GM20000 (cell line): ENCODE measurements around the gene SUB1.
"Not testable (repeated sequence)": the region's sequence is repeated elsewhere in the genome, so short reads cannot be mapped to it uniquely, and the experiment has no call there.

Source experiments
- DNase-seq: peaks from one replicate; pipeline ENCODE4 v3.0.0; 2012; ENCODE audit warnings: low spot score
- TF ChIP-seq, protein P1 (sequence below): IDR thresholded peaks from 2 replicates; pipeline ENCODE4 v1.5.1; 2012; ENCODE audit warnings: mild to moderate bottlenecking, control low read depth; ENCODE audit errors: extremely low read depth, missing control alignments

SUB1 gene

DNA sequence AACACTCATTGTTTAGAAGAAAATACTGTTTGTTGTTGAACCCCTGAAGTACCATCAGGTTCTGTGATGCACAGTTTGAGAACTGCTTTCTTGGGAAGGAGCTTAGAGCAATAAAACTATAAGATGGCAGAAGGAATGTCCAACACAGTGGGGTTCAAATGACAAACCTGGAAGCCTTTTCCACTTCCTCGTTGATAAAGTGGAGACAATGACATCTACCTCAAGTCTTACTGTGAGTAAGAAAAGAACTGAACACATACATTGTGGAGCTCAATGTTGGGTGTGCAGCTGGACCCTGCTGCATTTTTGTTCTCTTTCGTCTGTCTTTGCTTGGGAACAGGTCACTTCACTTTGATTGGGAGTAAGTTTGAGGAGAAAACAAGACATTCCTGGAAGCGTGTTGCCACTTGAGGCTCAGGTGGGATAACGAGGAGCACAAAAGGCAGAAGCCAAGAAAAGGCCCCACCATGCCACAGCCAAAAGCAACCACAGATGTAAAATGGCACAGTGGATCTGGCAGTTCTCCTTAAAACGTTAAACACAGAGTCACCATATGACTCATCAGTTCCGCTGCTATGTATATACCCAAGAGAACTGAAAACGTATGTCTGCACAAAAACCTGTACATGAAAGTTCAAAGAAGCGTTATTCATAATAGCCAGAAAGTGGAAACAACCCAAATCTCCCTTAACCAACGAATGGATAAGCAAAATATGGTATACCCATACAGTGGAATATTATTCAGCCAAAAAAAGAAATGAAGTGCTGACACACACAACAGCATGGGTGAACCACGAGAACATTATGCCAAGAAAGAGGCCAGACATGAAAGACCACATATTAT lies 42.9 kb upstream of the SUB1 start:
- TF ChIP-seq, protein P1, sequence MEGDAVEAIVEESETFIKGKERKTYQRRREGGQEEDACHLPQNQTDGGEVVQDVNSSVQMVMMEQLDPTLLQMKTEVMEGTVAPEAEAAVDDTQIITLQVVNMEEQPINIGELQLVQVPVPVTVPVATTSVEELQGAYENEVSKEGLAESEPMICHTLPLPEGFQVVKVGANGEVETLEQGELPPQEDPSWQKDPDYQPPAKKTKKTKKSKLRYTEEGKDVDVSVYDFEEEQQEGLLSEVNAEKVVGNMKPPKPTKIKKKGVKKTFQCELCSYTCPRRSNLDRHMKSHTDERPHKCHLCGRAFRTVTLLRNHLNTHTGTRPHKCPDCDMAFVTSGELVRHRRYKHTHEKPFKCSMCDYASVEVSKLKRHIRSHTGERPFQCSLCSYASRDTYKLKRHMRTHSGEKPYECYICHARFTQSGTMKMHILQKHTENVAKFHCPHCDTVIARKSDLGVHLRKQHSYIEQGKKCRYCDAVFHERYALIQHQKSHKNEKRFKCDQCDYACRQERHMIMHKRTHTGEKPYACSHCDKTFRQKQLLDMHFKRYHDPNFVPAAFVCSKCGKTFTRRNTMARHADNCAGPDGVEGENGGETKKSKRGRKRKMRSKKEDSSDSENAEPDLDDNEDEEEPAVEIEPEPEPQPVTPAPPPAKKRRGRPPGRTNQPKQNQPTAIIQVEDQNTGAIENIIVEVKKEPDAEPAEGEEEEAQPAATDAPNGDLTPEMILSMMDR: no peak
- DNase-seq: peak; percentile 48

DNA sequence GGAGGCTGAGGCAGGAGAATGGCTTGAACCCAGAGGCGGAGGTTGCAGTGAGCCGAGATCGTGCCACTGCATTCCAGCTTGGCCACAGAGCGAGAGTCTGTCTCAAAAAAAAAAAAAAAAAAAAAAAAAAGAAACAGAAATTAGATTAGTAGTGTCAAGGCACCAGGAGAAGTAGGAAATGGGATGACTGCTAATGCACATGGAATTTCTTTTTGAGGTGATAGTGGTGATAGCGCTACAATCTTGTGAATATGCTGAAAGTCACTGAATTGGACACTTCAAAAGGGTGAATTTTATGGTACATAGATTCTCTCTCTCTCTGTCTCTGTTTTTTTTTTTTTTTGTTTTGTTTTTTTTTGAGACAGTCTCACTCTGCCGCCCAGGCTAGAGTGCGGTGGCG lies 42.1 kb upstream of the SUB1 start:
- DNase-seq: no peak
- TF ChIP-seq, protein P1: no peak

DNA sequence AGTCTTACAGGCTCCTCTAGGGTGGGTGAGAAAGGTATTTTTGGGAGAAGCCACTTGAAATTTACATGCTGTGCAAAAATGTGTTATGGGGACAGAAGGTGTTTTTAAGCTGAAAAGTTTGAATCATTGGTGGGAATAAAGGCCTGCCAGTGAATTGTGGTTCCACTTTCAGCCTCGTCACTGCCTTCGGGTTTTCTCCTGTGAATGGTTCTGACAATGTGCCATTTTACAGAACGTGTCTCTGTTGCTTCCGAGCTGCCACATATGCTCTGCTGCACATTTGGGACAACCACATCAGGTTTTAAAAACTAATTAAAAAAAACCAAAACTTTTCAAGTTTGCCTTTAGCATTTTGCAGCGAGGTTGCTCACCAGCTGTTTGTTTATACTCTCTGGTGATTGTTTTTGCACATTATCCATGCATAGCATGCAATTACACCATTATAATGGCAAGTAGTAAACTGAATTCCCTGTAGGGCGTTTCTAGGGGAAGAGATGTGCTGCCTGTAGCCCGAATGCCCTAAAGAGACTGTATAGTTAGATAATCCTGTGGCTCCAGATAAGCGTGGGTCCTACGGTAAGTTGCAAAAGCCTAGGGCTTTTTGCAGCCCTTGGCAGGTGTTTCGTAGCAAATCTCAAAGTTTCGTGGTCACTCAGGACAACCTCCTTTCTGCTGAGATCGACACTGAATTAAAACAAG lies 40.1 kb upstream of the SUB1 start:
- no peak for DNase-seq
- TF ChIP-seq, protein P1: no peak

DNA sequence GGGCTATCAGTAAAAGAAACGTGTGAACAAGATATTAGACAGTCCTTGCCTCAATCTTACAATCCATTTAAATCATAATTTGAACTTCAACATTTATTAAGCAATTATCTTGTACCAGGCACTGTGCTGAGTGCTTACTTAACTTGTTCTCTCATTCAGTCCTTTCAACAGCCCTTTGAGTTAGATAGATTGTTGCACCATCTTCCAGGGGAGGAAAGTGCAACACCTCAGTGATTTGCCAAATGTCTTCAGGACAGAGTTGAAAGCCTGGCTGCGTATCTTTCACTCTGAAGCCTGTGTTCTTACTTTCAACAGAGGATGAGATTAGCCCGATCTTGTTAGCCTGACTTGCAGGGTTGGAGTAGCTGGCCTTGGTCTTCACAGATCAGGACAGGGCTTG lies 34.2 kb upstream of the SUB1 start:
- TF ChIP-seq, protein P1: no peak

DNA sequence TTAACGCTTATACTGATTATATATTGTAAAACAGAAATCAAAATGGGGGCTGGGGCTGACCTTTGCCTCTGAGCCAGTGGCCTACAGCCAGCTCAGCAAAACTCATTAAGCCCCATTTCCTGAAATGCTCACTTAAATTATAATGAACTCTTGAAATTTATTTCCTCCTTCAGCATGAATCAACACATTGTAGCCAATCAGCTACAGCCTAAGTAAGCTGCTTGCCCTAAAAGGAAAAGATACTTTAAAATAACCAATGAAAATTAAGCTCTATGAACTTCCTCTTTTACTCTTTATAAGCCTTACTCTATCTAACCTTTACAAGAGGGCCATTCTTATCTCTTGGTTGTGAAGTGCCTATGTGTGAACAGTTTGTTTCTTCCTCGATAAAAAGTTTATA lies 33.5 kb upstream of the SUB1 start:
- TF ChIP-seq, protein P1: no peak
- DNase-seq: no peak

More for the DNA sequence above, 34.2 kb upstream of the SUB1 start:
- DNase-seq: no peak

DNA sequence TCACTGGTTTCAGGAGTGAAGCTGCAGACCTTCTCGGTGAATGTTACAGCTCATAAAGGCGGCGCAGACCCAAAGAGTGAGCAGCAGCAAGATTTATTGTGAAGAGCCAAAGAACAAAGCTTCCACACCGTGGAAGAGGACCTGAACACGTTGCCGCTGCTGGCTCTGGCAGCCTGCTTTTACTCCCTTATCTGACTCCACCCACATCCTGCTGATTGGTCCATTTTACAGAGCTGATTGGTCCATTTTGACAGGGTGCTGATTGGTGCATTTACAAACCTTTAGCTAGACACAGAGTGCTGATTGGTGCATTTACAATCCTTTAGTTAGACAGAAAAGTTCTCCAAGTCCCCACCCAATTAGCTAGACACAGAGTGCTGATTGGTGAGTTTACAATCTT lies 32.9 kb upstream of the SUB1 start:
- not testable (repeated sequence) for DNase-seq

DNA sequence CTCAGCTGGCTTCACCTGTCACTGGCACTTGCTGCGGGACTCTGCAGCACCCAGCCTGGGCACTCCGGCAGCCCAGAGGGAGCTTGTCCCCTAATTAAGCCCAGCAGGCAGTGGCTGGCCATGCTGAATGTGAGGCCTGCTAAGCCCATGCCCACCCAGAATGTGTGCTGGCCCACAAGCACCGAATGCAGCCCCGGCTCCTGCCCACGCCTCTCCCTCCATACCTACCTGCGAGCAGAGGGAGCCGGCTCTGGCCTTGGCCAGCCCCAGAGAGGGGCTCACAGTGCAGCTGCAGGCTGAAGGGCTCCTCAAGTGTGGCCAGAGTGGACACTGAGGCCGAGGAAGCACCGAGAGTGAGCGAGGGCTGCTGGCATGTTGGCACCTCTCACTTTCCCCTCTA lies 32.4 kb upstream of the SUB1 start:
- TF ChIP-seq, protein P1: no peak
- no peak for DNase-seq

DNA sequence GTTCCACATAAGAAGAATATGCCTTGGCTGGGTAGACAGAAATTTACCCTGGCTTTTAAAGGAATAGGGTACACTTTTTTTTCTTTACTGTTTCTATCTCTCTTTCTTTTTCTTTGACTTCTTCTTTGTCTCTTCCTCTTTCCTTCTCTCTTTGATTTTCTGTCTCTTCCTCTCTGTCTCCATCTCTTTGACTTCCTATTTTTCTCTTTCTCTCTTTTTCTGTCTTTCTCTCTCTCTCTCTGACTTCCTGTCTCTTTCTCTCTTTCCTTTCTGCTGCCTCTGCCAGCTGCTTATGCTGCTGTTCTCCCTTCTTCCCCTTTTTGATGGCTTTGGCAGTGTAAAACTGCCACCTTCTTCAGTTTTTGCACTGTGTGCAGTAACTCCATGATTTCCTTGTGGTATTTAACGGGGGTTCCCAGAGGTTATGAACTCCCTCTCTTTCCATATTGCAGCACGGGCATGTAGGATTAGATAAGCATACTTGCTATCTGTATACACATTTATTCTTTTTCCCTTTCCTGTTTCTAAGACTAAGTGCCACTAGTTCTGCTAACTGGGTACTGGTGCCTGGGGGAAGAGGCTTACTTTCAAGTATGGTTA lies 31.1 kb upstream of the SUB1 start:
- DNase-seq: not testable (repeated sequence)

DNA sequence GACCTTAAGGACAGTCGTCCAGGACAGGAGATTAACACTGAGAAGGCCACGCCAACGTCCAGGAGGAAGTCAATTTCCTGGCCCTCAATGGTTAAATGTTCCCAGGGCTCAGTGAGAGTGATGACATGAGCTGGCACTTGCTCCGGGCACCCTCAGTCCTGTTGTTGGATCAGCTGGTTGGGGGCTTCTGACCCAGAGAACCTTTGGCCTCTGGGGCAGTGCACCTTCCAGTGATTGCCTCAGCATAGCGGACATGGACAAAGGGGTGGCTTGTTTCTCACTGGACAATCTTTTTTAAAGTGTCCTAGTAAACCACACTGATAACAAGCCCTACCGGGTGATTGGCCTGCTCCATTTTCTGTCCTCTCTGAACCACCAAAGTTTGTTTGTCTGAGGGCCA lies 28.8 kb upstream of the SUB1 start:
- DNase-seq: not testable (repeated sequence)
